ENCODE results near the gene TOGARAM2. TPM values are rescaled to one million over a fixed set of nuclear protein-coding genes. Genes with fewer than 3 reads are reported as not detected.

The TOGARAM2 gene
- total RNA-seq, 1 experiment from 2014 or later, result 0.75 TPM

DNA sequence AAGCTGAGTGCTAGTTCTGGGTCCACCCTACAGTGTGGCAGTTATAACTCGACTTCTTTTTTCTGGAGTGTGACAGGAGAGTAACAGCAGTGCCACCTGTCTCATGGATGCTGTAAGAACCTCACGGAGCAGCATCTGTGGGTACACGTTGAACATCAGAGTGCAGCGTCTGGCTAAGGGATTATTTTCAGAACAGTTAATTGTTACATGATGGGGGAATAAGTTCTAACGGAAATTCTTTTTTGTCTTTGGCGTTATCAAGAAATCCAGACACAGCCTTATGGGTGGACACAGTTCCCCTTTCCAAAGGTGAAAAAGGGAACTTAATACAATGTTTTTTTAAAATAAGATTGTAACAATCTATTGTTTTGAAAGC lies 28.3 kb upstream of the TOGARAM2 start:
- POLR2A ChIA-PET (ENCODE audit: low non-redundant PET), result no interaction called here
- Histone ChIP-seq H3K9me3 (ENCODE audit: low read depth, low read length, poor library complexity, severe bottlenecking) (peaks cover 11% of the 10 kb centered on the region), H3K4me3 (ENCODE audit: low read depth, low read length, poor library complexity, severe bottlenecking) (no peak overlapping the region), H3K27ac (ENCODE audit: low read depth, low read length, poor library complexity, severe bottlenecking) (no peak overlapping the region), H3K27me3 (replicated peaks; ENCODE audit: insufficient read depth, low read depth, low read length, poor library complexity) (no peaks in the 10 kb centered on the region), H3K4me1 (ENCODE audit: insufficient read depth, low read length, poor library complexity, severe bottlenecking) (peaks cover 12% of the 10 kb centered on the region), H3K36me3 (ENCODE audit: insufficient read depth, low read length, poor library complexity, severe bottlenecking) (peaks cover 18% of the 10 kb centered on the region)
- no TSS peak for BruUV-seq (replicated peaks)
- CTCF ChIA-PET, result no interaction called here
- TF ChIP-seq, protein P1, sequence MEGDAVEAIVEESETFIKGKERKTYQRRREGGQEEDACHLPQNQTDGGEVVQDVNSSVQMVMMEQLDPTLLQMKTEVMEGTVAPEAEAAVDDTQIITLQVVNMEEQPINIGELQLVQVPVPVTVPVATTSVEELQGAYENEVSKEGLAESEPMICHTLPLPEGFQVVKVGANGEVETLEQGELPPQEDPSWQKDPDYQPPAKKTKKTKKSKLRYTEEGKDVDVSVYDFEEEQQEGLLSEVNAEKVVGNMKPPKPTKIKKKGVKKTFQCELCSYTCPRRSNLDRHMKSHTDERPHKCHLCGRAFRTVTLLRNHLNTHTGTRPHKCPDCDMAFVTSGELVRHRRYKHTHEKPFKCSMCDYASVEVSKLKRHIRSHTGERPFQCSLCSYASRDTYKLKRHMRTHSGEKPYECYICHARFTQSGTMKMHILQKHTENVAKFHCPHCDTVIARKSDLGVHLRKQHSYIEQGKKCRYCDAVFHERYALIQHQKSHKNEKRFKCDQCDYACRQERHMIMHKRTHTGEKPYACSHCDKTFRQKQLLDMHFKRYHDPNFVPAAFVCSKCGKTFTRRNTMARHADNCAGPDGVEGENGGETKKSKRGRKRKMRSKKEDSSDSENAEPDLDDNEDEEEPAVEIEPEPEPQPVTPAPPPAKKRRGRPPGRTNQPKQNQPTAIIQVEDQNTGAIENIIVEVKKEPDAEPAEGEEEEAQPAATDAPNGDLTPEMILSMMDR (conservative IDR thresholded peaks at IDR 0.05; ENCODE audit: low read depth, low read length), result peak; percentile 24; the same call in 1 of the 2 replicates
- TF ChIP-seq EZH2 (IDR thresholded peaks at IDR 0.05; ENCODE audit: borderline replicate concordance, low read depth, low read length, poor library complexity, severe bottlenecking), result no peak
- DNase-seq (ENCODE audit: low spot score), result no peak
- intact Hi-C loops (cut with micrococcal nuclease; ENCODE audit: unreplicated experiment), result no loop called here

DNA sequence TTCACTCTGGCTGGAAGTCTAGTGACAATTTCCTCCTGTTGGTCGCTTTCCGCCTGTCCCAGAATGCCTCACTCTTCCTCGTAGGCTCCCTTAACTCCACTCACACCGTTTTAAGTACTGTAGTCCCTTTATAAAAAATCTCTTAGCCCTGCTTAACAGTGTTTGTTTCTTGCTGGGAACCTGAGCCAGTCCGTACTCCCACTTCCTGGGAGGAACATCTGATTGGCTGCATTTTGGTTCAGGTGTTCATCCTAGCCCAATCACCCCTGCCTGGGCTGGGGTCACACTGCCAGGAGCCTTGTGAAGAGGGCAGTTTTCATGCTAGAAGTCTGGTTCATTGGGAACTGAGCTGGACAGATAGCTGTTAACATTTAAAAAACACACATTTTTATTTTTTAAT lies 25.6 kb upstream of the TOGARAM2 start:
- H3K9me3 ChIP-seq (ENCODE audit: low read depth, low read length, poor library complexity, severe bottlenecking), result no peaks in the 10 kb centered on the region
- H3K4me1 ChIP-seq (ENCODE audit: insufficient read depth, low read length, poor library complexity, severe bottlenecking), result peaks cover 12% of the 10 kb centered on the region
- ChIA-PET POLR2A (ENCODE audit: low non-redundant PET) (interaction anchor here (0.6 kb wide), 1 partner anchor 35 kb away, joined by 3 read pairs; no protein-coding TSS in a partner anchor), CTCF (no interaction called here)
- BruUV-seq (replicated peaks), result no TSS peak
- H3K4me3 ChIP-seq (ENCODE audit: low read depth, low read length, poor library complexity, severe bottlenecking), result no peak overlapping the region
- H3K36me3 ChIP-seq (ENCODE audit: insufficient read depth, low read length, poor library complexity, severe bottlenecking), result no peaks in the 10 kb centered on the region
- DNase-seq (ENCODE audit: low spot score), result no peak
- TF ChIP-seq, protein P1 (conservative IDR thresholded peaks at IDR 0.05; ENCODE audit: low read depth, low read length), result no peak
- no peak for TF ChIP-seq EZH2 (IDR thresholded peaks at IDR 0.05; ENCODE audit: borderline replicate concordance, low read depth, low read length, poor library complexity, severe bottlenecking)
- H3K27me3 ChIP-seq (replicated peaks; ENCODE audit: insufficient read depth, low read depth, low read length, poor library complexity), result no peaks in the 10 kb centered on the region
- H3K27ac ChIP-seq (ENCODE audit: low read depth, low read length, poor library complexity, severe bottlenecking), result no peak overlapping the region
- intact Hi-C loops (cut with micrococcal nuclease; ENCODE audit: unreplicated experiment), result loop anchor here (5.0 kb wide), 3 partner anchors 133 to 1752 kb away; no protein-coding TSS in a partner anchor

DNA sequence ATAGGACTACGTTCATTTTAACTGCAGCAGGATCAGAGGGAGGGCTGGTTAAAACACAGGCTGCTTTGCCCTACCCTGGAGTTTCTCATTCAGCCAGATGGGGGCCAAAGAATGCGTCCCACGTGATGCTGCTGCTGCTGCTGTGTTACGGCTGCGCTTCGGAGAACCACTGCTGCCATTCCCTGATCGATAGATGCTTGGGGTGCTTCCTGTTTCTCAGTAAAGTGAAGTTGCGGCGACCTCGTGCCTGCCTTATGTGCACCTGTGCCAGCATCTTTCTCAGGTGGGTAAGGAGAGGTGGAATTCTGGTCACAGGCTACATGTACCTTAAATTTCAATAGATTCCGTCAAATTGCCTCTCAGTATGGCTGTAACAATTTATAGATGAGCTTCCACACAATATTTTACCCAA lies 24.7 kb upstream of the TOGARAM2 start:
- no peak for TF ChIP-seq EZH2 (IDR thresholded peaks at IDR 0.05; ENCODE audit: borderline replicate concordance, low read depth, low read length, poor library complexity, severe bottlenecking)
- TF ChIP-seq, protein P1 (conservative IDR thresholded peaks at IDR 0.05; ENCODE audit: low read depth, low read length), result peak; percentile 30; the same call in 1 of the 2 replicates
- peak; percentile 47 for DNase-seq (ENCODE audit: low spot score)
- no peaks in the 10 kb centered on the region for H3K36me3 ChIP-seq (ENCODE audit: insufficient read depth, low read length, poor library complexity, severe bottlenecking)
- H3K27me3 ChIP-seq (replicated peaks; ENCODE audit: insufficient read depth, low read depth, low read length, poor library complexity), result no peaks in the 10 kb centered on the region
- H3K4me1 ChIP-seq (ENCODE audit: insufficient read depth, low read length, poor library complexity, severe bottlenecking), result peaks cover 12% of the 10 kb centered on the region
- H3K27ac ChIP-seq (ENCODE audit: low read depth, low read length, poor library complexity, severe bottlenecking), result no peak overlapping the region
- no peaks in the 10 kb centered on the region for H3K9me3 ChIP-seq (ENCODE audit: low read depth, low read length, poor library complexity, severe bottlenecking)
- ChIA-PET CTCF (no interaction called here), POLR2A (ENCODE audit: low non-redundant PET) (interaction anchor here (0.6 kb wide), 1 partner anchor 36 kb away, joined by 3 read pairs; no protein-coding TSS in a partner anchor)
- no peak overlapping the region for H3K4me3 ChIP-seq (ENCODE audit: low read depth, low read length, poor library complexity, severe bottlenecking)
- intact Hi-C loops (cut with micrococcal nuclease; ENCODE audit: unreplicated experiment), result loop anchor here (5.0 kb wide), 3 partner anchors 134 to 1751 kb away; no protein-coding TSS in a partner anchor
- BruUV-seq (replicated peaks), result no TSS peak

Measured in A673 (cell line).